Gastrocnemius medialis (tissue), 4 donors: ENCODE results near the gene EMX1.

Source experiments
- POLR2A ChIP-seq, 2 donors: fragments of 450-650 bp; IDR thresholded peaks; one replicate each; pipeline ENCODE4 v1.6.1; 2017; ENCODE audit warnings: antibody characterized with exemption in 2 of 2, mild to moderate bottlenecking in 2 of 2, moderate library complexity in 2 of 2
- TF ChIP-seq, protein P1 (sequence below), 5 experiments: fragments of 450-650 bp in 3 of 5; fragments of 200-600 bp in 2 of 5; sonication (generic) in 2 of 5; IDR thresholded peaks in 4 of 5; conservative IDR thresholded peaks in 1 of 5; 1 replicate in 4 of 5; 2 replicates in 1 of 5; pipeline ENCODE4 v1.5.1; 2016 to 2019; ENCODE audit warnings: antibody characterized with exemption in 5 of 5, mild to moderate bottlenecking in 3 of 5, moderate library complexity in 3 of 5

GRCh38 chr2:72972352-72973136 is 55.2 kb downstream of the EMX1 start:
- TF ChIP-seq, protein P1, sequence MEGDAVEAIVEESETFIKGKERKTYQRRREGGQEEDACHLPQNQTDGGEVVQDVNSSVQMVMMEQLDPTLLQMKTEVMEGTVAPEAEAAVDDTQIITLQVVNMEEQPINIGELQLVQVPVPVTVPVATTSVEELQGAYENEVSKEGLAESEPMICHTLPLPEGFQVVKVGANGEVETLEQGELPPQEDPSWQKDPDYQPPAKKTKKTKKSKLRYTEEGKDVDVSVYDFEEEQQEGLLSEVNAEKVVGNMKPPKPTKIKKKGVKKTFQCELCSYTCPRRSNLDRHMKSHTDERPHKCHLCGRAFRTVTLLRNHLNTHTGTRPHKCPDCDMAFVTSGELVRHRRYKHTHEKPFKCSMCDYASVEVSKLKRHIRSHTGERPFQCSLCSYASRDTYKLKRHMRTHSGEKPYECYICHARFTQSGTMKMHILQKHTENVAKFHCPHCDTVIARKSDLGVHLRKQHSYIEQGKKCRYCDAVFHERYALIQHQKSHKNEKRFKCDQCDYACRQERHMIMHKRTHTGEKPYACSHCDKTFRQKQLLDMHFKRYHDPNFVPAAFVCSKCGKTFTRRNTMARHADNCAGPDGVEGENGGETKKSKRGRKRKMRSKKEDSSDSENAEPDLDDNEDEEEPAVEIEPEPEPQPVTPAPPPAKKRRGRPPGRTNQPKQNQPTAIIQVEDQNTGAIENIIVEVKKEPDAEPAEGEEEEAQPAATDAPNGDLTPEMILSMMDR (IDR thresholded peaks at IDR 0.05 in 4 of 5, conservative IDR thresholded peaks at IDR 0.05 in 1 of 5), result no peak
- TF ChIP-seq POLR2A (IDR thresholded peaks at IDR 0.05), result no peak
